ENCODE results near the gene CORO6.
A peak's percentile ranks its signal among the peaks of the same experiment; 100 is the strongest.

Gene CORO6

GRCh38 chr17:29612404-29613280, 10.1 kb downstream of the CORO6 start:
- no peak for DNase-seq

- DNase-seq = no peak
Observed at GRCh38 chr17:29612094-29612403, 10.7 kb downstream of the CORO6 start.

- no peak for DNase-seq
Observed at GRCh38 chr17:29611351-29612093, 11.2 kb downstream of the CORO6 start.

- no peak for DNase-seq
Observed at GRCh38 chr17:29610395-29610794, 12.3 kb downstream of the CORO6 start.

- DNase-seq = no peak
Observed at GRCh38 chr17:29608986-29609385, 13.7 kb downstream of the CORO6 start.

- DNase-seq = no peak
Observed at GRCh38 chr17:29607557-29608195, 15.0 kb downstream of the CORO6 start.

- no peak for DNase-seq
Observed at GRCh38 chr17:29603109-29603674, 19.5 kb downstream of the CORO6 start.

- no peak for DNase-seq
Observed at GRCh38 chr17:29597361-29598172, 25.1 kb downstream of the CORO6 start.

- no peak for DNase-seq
Observed at GRCh38 chr17:29596811-29597210, 25.9 kb downstream of the CORO6 start.

GRCh38 chr17:29595943-29596774, 26.6 kb downstream of the CORO6 start:
- no peak for DNase-seq

- DNase-seq = no peak
Observed at GRCh38 chr17:29595107-29595942, 27.4 kb downstream of the CORO6 start.

- DNase-seq = no peak
Observed at GRCh38 chr17:29594519-29595090, 28.1 kb downstream of the CORO6 start.

GRCh38 chr17:29593591-29594518, 28.9 kb downstream of the CORO6 start:
- peak in 1 of 4 experiments; percentile 14 for DNase-seq

- DNase-seq = no peak
Observed at GRCh38 chr17:29592850-29593551, 29.7 kb downstream of the CORO6 start, which contains the start of gene ANKRD13B. Gene ANKRD13B, plus strand, starts transcription at chr17:29593132. Its CDS starts 490 bp downstream, at chr17:29593622.

- peak; percentile 52 to 71 (median 68) for DNase-seq
Observed at GRCh38 chr17:29591737-29592608, 30.7 kb downstream of the CORO6 start.

- peak in 1 of 4 experiments; percentile 30 for DNase-seq
Observed at GRCh38 chr17:29591146-29591736, 31.5 kb downstream of the CORO6 start.

All from activated naive CD4-positive, alpha-beta T cell (primary cell).